ENCODE measurements around the gene BIN1.

BIN1 gene

DNA sequence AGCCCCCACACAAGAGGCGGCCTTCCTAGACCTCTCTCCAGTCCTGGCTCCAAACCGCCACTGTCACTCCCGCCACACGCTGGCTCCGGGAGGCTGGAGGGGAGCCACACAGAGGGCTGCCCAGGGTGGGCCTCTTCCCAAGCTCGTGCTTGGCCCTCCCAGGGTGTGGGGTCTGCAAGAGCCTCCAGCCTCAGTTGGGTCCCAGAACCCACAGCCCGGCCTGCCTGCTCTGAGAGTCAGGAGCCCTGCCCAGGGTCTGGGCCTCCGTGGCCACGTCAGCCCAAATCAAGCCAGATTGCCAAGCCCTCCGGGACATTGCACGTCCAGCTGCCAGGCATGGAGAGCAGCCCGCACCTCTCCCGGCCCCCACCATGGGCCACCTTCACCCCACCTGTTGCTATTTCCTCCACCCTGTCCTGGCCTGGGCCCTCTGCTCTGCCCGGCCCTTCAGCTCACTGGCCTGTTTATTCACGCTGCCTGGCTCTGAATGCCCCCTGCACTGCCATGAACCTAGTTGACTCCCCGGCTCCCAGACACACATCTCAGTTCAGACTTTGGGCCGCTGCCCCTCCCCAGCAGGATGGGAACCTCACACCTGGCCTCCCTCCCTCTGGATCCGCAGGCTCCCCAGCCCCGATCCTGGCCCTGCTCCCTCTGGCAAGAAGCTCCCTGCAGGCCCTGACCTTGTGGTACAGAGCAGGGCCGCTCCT, 61.0 kb downstream of the BIN1 start:
- no peak overlapping the region for H3K4me3 ChIP-seq (replicated peaks in 1 of 2; ENCODE audit: low read depth in 2 of 2, low read length in 2 of 2)
- TF ChIP-seq, protein P1, sequence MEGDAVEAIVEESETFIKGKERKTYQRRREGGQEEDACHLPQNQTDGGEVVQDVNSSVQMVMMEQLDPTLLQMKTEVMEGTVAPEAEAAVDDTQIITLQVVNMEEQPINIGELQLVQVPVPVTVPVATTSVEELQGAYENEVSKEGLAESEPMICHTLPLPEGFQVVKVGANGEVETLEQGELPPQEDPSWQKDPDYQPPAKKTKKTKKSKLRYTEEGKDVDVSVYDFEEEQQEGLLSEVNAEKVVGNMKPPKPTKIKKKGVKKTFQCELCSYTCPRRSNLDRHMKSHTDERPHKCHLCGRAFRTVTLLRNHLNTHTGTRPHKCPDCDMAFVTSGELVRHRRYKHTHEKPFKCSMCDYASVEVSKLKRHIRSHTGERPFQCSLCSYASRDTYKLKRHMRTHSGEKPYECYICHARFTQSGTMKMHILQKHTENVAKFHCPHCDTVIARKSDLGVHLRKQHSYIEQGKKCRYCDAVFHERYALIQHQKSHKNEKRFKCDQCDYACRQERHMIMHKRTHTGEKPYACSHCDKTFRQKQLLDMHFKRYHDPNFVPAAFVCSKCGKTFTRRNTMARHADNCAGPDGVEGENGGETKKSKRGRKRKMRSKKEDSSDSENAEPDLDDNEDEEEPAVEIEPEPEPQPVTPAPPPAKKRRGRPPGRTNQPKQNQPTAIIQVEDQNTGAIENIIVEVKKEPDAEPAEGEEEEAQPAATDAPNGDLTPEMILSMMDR (IDR thresholded peaks at IDR 0.05; ENCODE audit: low read depth, low read length), result no peak
- DNase-seq (ENCODE audit: low read depth in 2 of 2), result no peak

DNA sequence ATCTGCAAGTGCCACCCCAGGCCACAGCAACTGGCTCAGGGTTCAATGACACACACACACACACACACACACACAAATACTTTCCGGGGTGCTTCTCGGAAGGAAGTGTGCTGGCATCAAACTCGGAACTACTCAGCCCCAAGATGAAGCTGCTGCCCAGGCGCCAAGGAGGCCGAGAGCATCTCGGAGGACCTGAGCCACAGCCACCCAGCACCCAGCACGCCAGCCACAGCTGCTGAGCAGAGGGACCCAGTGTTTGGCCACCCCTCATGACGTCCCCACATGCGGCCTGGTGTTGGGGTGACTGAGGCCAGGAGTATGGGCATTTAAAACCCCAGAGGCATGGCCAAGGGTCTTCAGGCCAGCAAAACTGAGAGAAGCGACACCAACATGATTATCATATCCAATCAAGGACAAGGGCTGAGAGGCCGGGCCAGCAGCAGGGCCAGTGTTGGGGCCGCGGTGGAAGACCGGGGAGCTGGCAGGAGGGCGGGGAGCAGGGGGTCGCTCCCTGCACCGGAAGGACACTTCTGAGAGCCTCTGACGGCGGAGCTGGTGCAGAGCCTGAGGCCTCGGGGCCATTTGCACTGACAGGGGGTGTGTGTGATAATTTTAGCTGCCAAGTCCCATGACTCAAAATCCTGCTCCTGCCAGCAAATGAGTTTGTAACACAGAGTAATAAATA, 61.8 kb downstream of the BIN1 start:
- peak; percentile 21 to 28 for DNase-seq (ENCODE audit: low read depth in 2 of 2)
- TF ChIP-seq, protein P1 (IDR thresholded peaks at IDR 0.05; ENCODE audit: low read depth, low read length), result no peak
- H3K4me3 ChIP-seq (replicated peaks in 1 of 2; ENCODE audit: low read depth in 2 of 2, low read length in 2 of 2), result no peak overlapping the region

DNA sequence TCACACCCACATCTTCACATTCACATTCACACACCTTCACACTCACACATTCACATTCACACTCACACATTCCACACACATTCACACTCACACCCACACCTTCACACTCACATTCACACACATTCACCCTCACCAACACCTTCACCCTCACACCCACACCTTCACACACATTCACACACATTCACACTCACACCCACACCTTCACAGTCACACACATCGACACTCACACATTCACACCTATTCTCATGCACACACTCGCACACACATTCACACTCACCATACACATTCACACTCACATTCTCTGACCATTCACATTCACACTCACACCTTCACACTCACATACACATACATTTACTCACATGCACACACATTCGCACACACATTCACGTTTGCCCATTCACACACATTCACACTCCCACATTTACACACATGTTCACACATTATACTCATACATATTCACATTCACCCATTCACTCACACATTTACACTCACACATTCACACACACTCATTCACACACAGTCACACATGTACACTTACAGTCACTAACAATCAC, 62.7 kb downstream of the BIN1 start:
- DNase-seq (ENCODE audit: low read depth in 2 of 2), result no peak
- TF ChIP-seq, protein P1 (IDR thresholded peaks at IDR 0.05; ENCODE audit: low read depth, low read length), result no peak
- no peak overlapping the region for H3K4me3 ChIP-seq (replicated peaks in 1 of 2; ENCODE audit: low read depth in 2 of 2, low read length in 2 of 2)

DNA sequence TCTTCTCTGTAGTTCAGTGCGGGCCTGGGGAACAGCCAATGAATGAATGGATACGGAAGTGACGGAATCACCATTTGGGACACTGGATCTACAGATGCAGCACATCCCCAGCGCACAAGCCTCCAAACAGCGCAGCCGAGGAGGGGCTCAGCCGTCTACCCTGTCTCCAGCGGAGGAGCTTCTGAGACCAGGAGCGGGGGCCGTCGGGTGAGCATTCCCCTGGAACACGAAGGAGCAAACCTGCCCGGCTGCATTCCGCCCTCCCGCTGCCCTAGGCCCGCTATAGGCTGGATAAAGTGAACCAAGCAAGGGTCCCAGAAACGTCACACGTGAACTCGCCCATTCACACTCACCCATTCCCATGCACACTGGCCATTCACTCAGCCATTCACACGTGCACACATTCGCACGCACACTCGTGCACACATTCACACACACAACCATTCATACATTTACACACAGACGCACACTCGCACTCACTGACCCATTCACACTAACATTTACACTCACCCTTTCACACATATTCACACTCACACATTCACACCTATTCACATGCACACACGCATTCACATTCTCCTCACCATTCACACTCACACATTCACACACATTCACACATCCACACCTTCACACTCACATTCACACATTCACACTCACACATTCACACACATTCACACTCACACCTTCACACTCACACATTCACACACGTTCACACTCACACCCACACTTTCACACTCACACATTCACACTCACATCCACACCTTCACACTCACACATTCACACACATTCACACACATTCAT, 63.4 kb downstream of the BIN1 start:
- TF ChIP-seq, protein P1 (IDR thresholded peaks at IDR 0.05; ENCODE audit: low read depth, low read length), result no peak
- DNase-seq (ENCODE audit: low read depth in 2 of 2), result no peak
- H3K4me3 ChIP-seq (replicated peaks in 1 of 2; ENCODE audit: low read depth in 2 of 2, low read length in 2 of 2), result no peak overlapping the region

DNA sequence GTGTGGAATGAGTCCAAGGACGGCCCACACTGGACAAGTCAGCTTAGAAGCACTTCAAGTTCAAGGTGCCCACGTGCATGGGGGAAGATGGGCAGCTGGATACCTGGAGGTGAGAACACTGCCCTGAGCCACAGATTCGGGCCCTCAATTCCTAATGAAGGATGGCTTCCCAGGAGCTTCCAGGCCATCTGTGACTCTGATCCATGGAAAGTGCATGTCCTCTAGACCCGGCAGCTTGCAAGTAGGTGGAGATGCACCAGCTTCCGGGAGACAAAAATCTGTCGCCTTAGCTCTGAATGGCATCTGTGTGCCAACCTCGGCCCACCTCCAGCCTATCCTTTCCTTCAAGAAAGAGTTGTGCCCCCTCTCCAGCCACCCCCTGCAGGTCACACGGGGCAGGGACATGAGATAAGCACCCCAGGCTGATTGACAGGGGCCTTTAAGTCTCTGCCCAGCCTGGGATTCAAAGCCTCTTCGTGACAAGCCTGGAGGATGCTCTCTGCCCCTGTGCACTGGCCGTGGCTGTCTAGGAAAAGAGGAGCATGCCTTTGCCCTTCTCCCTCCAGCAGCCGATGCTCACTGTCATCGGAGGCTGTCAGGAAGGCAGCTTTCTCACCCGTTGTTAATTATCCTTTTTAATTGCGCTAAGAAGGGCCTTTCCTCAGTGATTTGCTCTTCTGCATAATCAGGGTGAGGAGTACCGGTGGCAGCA, 65.5 kb downstream of the BIN1 start:
- no peak overlapping the region for H3K4me3 ChIP-seq (replicated peaks in 1 of 2; ENCODE audit: low read depth in 2 of 2, low read length in 2 of 2)
- no peak for DNase-seq (ENCODE audit: low read depth in 2 of 2)
- TF ChIP-seq, protein P1 (IDR thresholded peaks at IDR 0.05; ENCODE audit: low read depth, low read length), result no peak

DNA sequence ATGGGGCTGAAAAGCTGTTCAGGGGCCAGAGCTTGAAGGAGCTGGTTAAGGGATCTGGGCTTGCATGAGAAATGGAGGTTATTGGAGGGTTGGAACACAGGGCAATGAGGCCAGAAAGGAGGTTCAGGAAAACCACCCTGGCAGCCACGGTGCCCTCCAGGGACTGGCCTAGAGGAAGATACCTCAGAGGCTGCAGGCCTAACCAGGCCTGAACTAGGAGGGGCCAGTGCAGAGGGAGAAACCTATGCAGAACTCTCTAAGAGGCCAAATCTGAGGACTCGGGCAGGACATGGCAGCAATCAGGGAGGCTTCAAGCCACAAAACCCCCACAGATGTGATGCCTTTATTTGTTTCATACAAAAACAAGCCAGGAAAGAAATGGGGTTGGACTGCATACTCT, 66.8 kb downstream of the BIN1 start:
- DNase-seq (ENCODE audit: low read depth in 2 of 2), result no peak
- H3K4me3 ChIP-seq (replicated peaks in 1 of 2; ENCODE audit: low read depth in 2 of 2, low read length in 2 of 2), result no peak overlapping the region
- TF ChIP-seq, protein P1 (IDR thresholded peaks at IDR 0.05; ENCODE audit: low read depth, low read length), result no peak

Measured in cardiac fibroblast (primary cell).